ENCODE data around the gene FBXW12. TPM values are rescaled to one million over a fixed set of nuclear protein-coding genes. Genes with fewer than 3 reads are reported as not detected.

Gene FBXW12
- total and polyA plus RNA-seq, 2 of the 8 experiments (the other 6 are each of a cell fraction or from before 2014, with no cell fraction given), result 0.35 to 0.85 TPM

DNA sequence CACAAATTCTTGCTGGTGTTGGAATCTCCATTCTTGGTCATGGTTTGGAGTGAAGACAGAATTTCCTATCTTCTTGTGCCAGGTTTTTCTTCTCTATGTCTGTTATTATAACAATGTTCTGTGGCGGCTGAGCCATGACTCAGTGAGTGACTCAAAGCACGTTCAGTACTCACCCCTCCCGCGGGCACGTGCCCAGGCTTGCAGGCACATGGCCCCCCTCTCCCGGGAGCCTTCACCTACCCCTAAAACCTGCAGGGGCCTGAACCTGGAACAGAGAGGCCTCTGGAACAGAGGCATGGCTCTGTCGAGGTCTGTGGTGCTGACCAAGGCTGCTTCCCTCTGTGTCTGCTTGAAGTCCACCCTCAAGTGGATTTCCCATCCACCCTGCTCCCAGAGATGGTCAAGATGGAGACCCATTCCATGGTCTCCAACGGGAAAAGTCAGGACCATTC is 30.3 kb downstream of the FBXW12 start:
- H3K23ac ChIP-seq (ENCODE audit: insufficient read length), result no peak overlapping the region
- H2BK12ac ChIP-seq (ENCODE audit: low read depth, low read length), result no peak overlapping the region
- no peak overlapping the region for H3K9ac ChIP-seq (replicated peaks in 1 of 4; ENCODE audit: extremely low read depth in 1 of 4, low read depth in 3 of 4, low read length in 3 of 4)
- H2BK5ac ChIP-seq (ENCODE audit: low read depth, low read length), result no peak overlapping the region
- no peak overlapping the region for H4K5ac ChIP-seq (ENCODE audit: insufficient read length, low read depth, low read length)
- H2BK120ac ChIP-seq (replicated peaks; ENCODE audit: low read depth, low read length), result no peak overlapping the region
- H3K36me3 ChIP-seq (ENCODE audit: control insufficient read depth in 2 of 4, insufficient read depth in 4 of 4, low read length in 3 of 4), result peaks cover 17 to 41% (median 35%) of the 10 kb centered on the region in 4 experiments
- peaks cover 0 to 7% (median 4%) of the 10 kb centered on the region in 4 experiments; a peak in 3 of 7 replicates for H3K4me1 ChIP-seq (replicated peaks in 1 of 4; ENCODE audit: control insufficient read depth in 3 of 4, insufficient read depth in 4 of 4, low read length in 3 of 4)
- H3K27ac ChIP-seq (ENCODE audit: low read depth, low read length), result no peak overlapping the region
- H4K91ac ChIP-seq (replicated peaks; ENCODE audit: insufficient read length, low read length), result no peak overlapping the region
- no peak overlapping the region for H3K4ac ChIP-seq (replicated peaks; ENCODE audit: insufficient read length, low read depth, low read length)
- no peak overlapping the region for H3K14ac ChIP-seq (ENCODE audit: insufficient read length)
- ChIA-PET POLR2A (ENCODE audit: partially characterized antibody) (interaction anchor here (0.7 to 20.2 kb wide), 5 partner anchors 8 to 79 kb away, joined by 3 to 650 read pairs (median 3); partner anchors contain the start of genes FBXW12 and PLXNB1), CTCF (ENCODE audit: partially characterized antibody) (interaction anchor here (1.5 to 9.2 kb wide), 10 partner anchors 14 to 208 kb away, joined by 3 to 220 read pairs (median 22); partner anchors contain the start of gene PLXNB1)
- H2BK15ac ChIP-seq (ENCODE audit: low read length), result no peak overlapping the region
- H3K79me1 ChIP-seq (ENCODE audit: low read depth, low read length), result no peaks in the 10 kb centered on the region; the same call in 1 of the 2 replicates
- no peak overlapping the region for H2AFZ ChIP-seq (ENCODE audit: low read length)
- H2BK20ac ChIP-seq (ENCODE audit: low read length), result no peak overlapping the region
- no peak overlapping the region for H3K56ac ChIP-seq (replicated peaks; ENCODE audit: insufficient read length, low read depth, low read length)
- H3K18ac ChIP-seq (ENCODE audit: extremely low read depth, low read length), result no peak overlapping the region
- H3K9me3 ChIP-seq (ENCODE audit: insufficient read depth in 2 of 2, low read depth in 1 of 2, low read length in 1 of 2), result no peaks in the 10 kb centered on the region
- H3K79me2 ChIP-seq (ENCODE audit: control insufficient read depth in 1 of 2, insufficient read depth in 2 of 2, low read length in 2 of 2), result no peaks in the 10 kb centered on the region
- no peak overlapping the region for H2AK5ac ChIP-seq (ENCODE audit: low read depth, low read length)
- H4K20me1 ChIP-seq (replicated peaks in 1 of 2; ENCODE audit: control insufficient read depth in 1 of 2, insufficient read depth in 2 of 2, low read length in 2 of 2), result peaks cover 5 to 13% of the 10 kb centered on the region in 2 experiments
- 82% methylated on average over 8 of the region's 8 CpGs; no CpG with 5 or more reads in 1 of the 2 experiments for WGBS, 2 experiments (ENCODE audit: extremely low coverage in 1 of 2, insufficient coverage in 1 of 2, insufficient read length in 1 of 2, insufficient replicate concordance in 2 of 2, low coverage in 1 of 2, low lambda C conversion rate in 2 of 2, missing lambda C conversion rate in 1 of 2)
- TF ChIP-seq EZH2 (IDR thresholded peaks at IDR 0.05; ENCODE audit: low read depth, low read length, severe bottlenecking) (no peak), ASH2L (IDR thresholded peaks at IDR 0.05; ENCODE audit: low read length) (no peak), RAD21 (IDR thresholded peaks at IDR 0.05 in 1 of 2, conservative IDR thresholded peaks at IDR 0.05 in 1 of 2; ENCODE audit: low read depth in 2 of 2, low read length in 2 of 2) (no peak), CBX8 (IDR thresholded peaks at IDR 0.05; ENCODE audit: borderline replicate concordance, low read depth, low read length) (no peak)
- H3K4me3 ChIP-seq (ENCODE audit: extremely low read depth in 1 of 4, insufficient read depth in 2 of 4, low read depth in 3 of 4, low read length in 4 of 4), result no peak overlapping the region
- FAIRE-seq, result no peak
- peak in 1 of 2 experiments; percentile 35 for DNase-seq (ENCODE audit: low read depth in 1 of 2, low spot score in 2 of 2)
- H4K8ac ChIP-seq (ENCODE audit: extremely low read depth, insufficient read depth, low read length), result no peak overlapping the region
- no peaks in the 10 kb centered on the region for H3K27me3 ChIP-seq (replicated peaks in 1 of 4; ENCODE audit: control insufficient read depth in 3 of 4, extremely low read depth in 1 of 4, insufficient read depth in 3 of 4, low read length in 3 of 4)
- H3K4me2 ChIP-seq (ENCODE audit: insufficient read depth in 1 of 2, low read depth in 2 of 2, low read length in 2 of 2), result no peak overlapping the region
- 0 out of 2 replicates have a peak, but pooled peaks cover 2% of the 10 kb centered on the region for H3K23me2 ChIP-seq (ENCODE audit: low read depth, low read length)

Measured in H1 (cell line).